H1 (cell line): ENCODE data around the gene HBEGF.

Source experiments
- GTF2F1 ChIP-seq: IDR thresholded peaks from 2 replicates; pipeline ENCODE4 v1.6.1; 2012; ENCODE audit warnings: low read depth, low read length, improper control_type of control experiment, borderline replicate concordance
- JUN ChIP-seq: IDR thresholded peaks from 2 replicates; pipeline ENCODE4 v1.6.1; 2011; ENCODE audit warnings: low read depth, mild to moderate bottlenecking, improper control_type of control experiment, low read length
- PHF8 ChIP-seq: fragments of 200-600 bp; sonication (generic); conservative IDR thresholded peaks from 2 replicates; pipeline ENCODE4 v1.7.1; 2012; ENCODE audit warnings: low read depth, mild to moderate bottlenecking, inconsistent platforms, low read length, moderate library complexity
- POLR2A ChIP-seq, 2 experiments: IDR thresholded peaks; 1 replicate in 1 of 2; 2 replicates in 1 of 2; pipeline ENCODE4 v1.6.1; 2011; ENCODE audit warnings: low read depth in 2 of 2, low read length in 2 of 2, mild to moderate bottlenecking in 2 of 2; ENCODE audit errors: control extremely low read depth in 1 of 2
- SIN3A ChIP-seq, 2 experiments: IDR thresholded peaks in 1 of 2; conservative IDR thresholded peaks in 1 of 2; 2 replicates each; pipeline ENCODE4 v1.6.1; 2011 to 2012; ENCODE audit warnings: low read length in 2 of 2, improper control_type of control experiment in 1 of 2, low read depth in 1 of 2, mild to moderate bottlenecking in 1 of 2
- TF ChIP-seq, protein P1 (sequence below), 3 experiments: IDR thresholded peaks; 1 replicate in 2 of 3; 2 replicates in 1 of 3; pipeline versions ENCODE4 v1.5.1 to v1.6.1; 2011; ENCODE audit warnings: low read length in 3 of 3, mild to moderate bottlenecking in 3 of 3, inconsistent platforms in 2 of 3, low read depth in 1 of 3, moderate library complexity in 1 of 3; ENCODE audit not compliant: insufficient read depth in 1 of 3; ENCODE audit errors: control extremely low read depth in 1 of 3

DNA sequence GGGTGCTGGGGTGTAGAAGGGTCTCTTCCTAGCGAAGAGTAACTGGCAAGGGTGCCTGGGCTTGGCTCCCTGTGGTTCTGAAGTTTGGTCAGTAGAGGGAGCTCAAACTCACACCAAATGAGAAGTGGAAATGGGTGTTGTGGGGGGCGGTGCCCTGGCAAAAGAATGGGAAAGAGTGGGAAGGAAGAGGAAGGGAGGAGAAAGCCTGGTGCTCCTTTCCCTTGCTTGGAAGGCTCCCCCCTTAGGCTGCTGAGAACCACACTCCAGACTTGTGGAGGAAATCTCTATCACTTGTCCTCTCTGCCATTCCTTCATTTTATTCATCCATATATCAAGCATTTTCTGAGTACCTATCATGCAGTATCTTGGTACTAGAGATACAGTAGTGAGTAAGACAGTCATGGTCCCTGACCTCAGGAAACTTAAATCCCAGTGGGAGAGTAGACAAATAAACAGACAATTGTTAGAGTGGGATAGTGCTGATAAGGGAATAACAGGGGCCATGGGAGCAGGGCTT, 26.6 kb upstream of the HBEGF start:
- no peak for TF ChIP-seq PHF8
- TF ChIP-seq, protein P1, sequence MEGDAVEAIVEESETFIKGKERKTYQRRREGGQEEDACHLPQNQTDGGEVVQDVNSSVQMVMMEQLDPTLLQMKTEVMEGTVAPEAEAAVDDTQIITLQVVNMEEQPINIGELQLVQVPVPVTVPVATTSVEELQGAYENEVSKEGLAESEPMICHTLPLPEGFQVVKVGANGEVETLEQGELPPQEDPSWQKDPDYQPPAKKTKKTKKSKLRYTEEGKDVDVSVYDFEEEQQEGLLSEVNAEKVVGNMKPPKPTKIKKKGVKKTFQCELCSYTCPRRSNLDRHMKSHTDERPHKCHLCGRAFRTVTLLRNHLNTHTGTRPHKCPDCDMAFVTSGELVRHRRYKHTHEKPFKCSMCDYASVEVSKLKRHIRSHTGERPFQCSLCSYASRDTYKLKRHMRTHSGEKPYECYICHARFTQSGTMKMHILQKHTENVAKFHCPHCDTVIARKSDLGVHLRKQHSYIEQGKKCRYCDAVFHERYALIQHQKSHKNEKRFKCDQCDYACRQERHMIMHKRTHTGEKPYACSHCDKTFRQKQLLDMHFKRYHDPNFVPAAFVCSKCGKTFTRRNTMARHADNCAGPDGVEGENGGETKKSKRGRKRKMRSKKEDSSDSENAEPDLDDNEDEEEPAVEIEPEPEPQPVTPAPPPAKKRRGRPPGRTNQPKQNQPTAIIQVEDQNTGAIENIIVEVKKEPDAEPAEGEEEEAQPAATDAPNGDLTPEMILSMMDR (IDR thresholded peaks at IDR 0.05; ENCODE audit: control extremely low read depth in 1 of 3, insufficient read depth in 1 of 3, low read depth in 1 of 3, low read length in 3 of 3), result peak; percentile 68 to 89 (median 79)
- no peak for TF ChIP-seq GTF2F1
- no peak for TF ChIP-seq POLR2A (IDR thresholded peaks at IDR 0.05; ENCODE audit: control extremely low read depth in 1 of 2, low read depth in 2 of 2, low read length in 2 of 2)
- TF ChIP-seq SIN3A (conservative IDR thresholded peaks at IDR 0.05 in 1 of 2, IDR thresholded peaks at IDR 0.05 in 1 of 2; ENCODE audit: low read depth in 1 of 2, low read length in 2 of 2), result no peak
- TF ChIP-seq JUN, result no peak
